HG03108 (cell line): ENCODE data around the gene CDX1.

Source experiments
- ATAC-seq: cut with Tn5 transposase; IDR thresholded peaks from one replicate; pipeline ENCODE4 v1.9.1; 2021; ENCODE audit warnings: moderate library complexity; ENCODE audit not compliant: unreplicated experiment

The CDX1 gene

GRCh38 chr5:150144879-150145278, 21.7 kb upstream of the CDX1 start:
- no peak for ATAC-seq

- ATAC-seq: no peak
Observed at GRCh38 chr5:150146235-150146634, 20.3 kb upstream of the CDX1 start.

DNA sequence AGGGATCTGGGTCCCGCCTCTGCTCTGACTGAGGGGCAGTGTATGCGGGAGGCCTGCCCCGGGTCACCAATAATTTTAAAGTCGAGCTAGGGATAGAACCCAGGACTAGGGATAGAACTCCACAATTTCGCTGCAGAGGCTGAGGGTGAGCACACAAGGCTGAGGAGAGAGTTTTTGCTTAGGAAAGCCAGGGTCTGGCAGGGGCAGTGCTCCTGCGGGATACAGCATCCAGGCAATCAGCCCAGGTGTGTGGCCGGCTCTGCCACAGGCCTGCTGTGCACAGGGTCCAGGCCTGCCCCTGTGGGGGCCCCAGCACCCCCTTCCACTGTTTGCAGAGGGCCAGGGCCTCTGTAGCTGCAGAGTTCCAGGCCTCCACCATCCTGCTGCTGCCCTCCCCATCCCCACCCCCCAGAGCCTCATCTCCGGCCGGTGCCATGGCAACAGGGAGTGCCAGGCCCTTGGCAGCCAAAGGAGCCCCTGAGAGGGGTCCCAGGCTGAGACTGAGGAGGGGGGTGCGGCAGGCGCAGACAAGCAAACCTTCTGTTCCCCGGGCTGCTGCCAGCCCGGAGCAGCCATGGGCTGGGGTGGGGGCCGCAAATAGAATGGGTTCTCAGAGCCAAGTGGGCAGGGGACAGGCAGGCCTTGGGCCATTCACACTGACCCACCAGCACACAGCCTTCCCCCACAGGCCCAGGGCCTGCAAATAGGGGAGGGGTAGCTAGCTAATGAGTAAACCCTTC, 19.5 kb upstream of the CDX1 start:
- no peak for ATAC-seq

- no peak for ATAC-seq
Observed at GRCh38 chr5:150147670-150148069, 18.9 kb upstream of the CDX1 start.

DNA sequence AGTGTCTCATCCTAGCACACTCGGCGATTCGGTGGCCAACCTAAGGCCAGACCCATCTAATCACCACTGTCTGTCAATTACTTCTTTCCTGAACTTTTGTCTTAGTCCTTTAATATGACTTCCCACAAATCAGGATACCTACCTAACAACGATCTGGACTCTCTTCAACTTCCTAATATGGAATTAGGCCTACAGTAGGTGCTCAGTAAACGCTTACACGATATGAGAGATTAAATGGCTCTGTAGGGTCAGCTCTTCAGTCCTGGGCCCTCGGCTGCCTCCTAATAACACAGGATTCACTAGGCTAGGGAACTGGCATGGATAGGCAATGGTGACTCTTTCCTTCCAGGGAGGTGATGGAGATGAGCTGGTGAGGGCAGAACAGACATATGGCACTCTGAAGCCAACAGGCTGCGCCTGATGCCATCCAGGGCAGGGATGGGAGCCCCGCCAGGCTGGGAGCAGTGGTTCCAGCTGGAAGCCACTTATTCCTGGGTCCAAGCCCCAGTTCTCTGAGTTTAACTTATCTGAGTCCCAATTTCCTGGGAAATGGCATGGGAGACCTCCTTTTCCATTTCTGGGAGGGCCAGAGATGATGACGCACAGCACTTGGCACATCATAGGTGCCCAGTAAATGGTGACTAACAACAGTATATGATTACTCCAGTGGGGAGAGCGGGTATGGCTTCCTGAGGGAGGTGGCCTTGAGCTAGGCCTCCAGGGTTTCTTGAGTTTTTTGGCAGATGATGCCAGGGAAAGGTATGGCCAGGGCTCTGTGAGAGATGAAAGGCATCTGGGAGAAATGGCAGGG, 18.3 kb upstream of the CDX1 start:
- ATAC-seq: no peak

GRCh38 chr5:150149618-150150017, 17.0 kb upstream of the CDX1 start:
- ATAC-seq: no peak

- no peak for ATAC-seq
Observed at GRCh38 chr5:150152636-150153462, 13.7 kb upstream of the CDX1 start.

- no peak for ATAC-seq
Observed at GRCh38 chr5:150153483-150153882, 13.1 kb upstream of the CDX1 start.

DNA sequence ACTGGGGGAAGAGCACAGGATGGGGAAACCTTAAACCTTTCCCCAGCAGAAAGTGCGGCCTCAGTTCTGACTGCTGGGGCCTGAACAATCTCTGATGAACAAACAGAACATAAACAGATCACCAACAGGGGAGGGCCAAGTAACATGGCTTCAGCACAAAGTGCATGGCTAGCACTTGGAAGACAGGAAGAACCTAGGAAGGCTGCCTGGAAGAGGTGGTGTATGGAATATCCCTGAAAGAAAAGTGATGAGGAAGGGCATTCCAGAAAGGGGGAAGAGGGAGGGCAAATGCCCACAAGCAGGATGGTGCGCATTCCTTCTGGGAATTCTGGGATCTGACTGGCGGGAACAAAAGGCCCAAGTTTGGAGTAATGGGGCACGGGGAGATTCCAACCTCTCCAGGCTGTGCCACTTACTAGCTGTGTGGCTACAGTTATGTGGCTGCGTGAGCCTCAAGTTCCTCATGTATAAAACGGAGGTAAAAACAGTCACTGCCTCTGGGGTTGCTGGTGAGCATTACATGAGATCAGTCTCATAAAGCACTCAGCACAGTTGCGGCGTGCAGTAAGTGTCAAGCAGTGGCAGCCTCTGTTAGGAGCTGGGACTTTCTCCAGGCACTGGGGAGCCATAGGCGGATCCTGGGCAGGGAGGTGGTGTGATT, 12.5 kb upstream of the CDX1 start:
- ATAC-seq: no peak

DNA sequence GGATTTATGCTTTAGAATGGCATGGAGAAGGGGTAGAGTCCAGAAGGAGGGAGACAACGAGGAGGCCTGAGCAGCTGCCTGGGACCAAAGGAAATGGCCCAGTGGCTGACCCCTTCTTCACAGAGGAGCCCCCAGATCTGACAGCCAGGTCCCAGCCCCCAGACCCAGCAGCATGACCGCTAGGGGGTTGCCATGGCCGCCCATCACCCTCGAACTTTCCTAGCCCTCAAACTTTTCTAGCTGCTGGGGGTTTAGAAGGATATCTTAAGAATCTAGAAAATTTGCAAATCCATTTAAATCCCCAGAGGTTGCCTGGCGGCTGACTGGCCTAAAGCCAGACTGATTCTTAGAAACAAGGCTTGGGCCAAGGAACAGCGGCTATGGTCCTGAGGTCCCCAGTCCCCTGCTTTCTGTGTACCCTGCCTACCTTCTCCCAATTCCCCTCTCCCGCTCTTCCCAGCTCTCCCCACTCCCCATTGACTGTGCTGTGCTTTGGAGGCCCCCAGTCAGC, 11.9 kb upstream of the CDX1 start:
- no peak for ATAC-seq

DNA sequence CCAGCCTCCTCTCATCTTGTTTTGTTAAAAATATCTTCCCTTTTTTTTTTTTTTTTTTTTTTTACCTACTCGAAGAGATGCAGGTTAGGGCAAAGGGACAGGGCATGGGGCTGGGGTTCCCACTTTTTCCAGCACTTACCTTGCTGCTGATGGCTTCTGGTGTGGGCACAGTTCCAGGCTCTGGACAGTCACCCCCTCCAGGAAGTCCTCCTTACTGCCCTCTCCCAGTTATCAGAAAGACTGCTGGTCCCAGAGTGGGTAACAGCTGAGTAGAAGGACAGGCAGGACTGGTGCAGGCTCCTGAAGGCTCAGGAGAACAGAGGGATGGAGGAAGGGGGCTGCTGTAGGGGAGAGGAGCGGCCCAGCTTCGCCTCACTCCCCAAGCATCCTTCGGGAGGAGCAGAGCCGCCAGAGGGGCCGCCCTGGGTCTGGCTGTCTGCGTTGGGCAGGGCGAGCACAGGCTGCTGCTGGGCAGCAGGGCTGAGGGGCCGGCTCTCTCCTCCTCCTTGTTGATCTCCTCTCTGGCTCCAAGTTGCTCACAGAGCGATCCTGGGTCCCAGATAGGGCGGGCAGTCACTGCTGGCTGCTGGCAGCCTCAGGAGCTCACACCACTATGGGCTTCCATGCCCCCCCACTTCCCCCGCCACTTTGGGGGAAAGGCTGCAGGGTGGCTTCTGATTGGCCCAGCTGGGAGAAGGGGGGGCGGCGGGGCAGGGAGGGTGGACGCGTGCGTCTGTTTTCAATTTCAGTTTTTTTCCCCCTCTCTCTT, 11.1 kb upstream of the CDX1 start, which contains the start of gene PDGFRB:
PDGFRB (minus strand) TSS at position 588 of the 769 bp plus-strand sequence. CDS start 18,798 bp downstream, outside the sequence.
- ATAC-seq: no peak

DNA sequence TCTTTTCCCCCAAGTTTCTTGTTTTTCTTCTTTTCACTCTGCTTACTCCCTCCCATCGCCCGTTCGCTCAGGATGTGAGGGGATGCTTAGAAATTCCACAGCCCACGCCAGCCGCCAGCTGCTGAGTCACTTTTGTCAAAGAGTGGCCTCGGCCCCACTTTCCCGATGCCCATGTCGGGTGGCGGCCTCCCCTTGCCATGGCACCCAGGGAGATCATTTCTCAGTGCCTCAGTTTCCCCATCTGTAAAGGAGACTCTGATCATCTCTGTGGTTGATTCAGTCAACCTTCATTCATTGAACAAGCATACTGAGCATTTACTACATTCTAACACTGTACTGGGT, 10.6 kb upstream of the CDX1 start:
- no peak for ATAC-seq

- ATAC-seq: no peak
Observed at GRCh38 chr5:150156540-150156939, 10.0 kb upstream of the CDX1 start.

DNA sequence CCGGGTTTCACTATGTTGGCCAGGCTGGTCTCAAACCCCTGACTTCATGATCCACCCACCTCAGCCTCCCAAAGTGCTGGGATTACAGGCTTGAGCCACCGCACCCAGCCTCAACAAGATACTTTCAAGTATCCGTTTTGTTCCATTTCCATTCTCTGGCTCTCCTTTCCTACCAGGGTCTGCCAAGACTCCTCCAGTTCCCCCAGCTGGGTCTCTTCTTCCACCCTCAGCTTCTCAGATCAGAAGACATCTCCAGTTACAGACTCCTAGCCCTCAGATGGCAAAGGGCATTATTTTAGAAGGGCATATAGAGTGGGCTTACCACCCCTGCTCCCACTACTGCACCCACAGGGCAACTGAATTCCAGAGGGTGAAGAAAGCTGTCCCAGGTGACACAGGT, 9.4 kb upstream of the CDX1 start:
- ATAC-seq: no peak

GRCh38 chr5:150158170-150158949, 8.2 kb upstream of the CDX1 start:
- no peak for ATAC-seq

GRCh38 chr5:150159031-150159430, 7.5 kb upstream of the CDX1 start:
- ATAC-seq: no peak

GRCh38 chr5:150159741-150160179, 6.8 kb upstream of the CDX1 start:
- ATAC-seq: no peak

DNA sequence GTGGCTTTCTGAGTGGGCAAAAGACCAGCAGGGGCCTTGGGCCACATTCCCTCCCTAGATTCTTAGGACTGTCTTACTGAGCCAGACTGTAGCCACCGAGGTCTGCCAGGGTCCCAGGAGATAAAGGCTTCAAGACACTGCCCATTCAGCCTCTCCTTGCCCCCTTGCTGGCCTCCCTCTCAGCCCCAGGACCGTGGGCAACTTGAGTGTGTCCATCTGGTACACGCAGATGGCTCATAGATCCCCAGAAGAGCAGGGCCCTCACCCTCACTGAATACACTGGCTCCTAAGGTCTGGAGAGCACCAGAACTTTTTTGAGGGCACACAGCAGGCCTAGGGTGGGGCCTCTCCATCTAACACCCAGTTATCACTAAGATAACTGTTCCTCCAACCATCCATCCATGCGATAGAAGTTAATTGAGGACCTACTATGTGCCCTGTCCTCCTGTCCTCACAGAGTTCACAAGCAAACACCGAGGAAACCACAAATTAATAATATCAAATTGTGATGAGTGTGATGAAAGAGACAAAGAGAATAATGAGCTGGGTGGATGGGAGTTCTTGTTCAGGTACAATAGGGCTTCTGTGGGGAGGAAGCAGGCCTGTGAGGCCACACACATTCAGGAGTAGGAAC, 6.0 kb upstream of the CDX1 start:
- no peak for ATAC-seq
